Measurements from ENCODE around the gene SYT17.

Gene SYT17

GRCh38 chr16:19147126-19147525, 20.9 kb upstream of the SYT17 start:
- no peak for TF ChIP-seq EZH2phosphoT487 (IDR thresholded peaks at IDR 0.05; ENCODE audit: low read depth)
- TF ChIP-seq CTCF (IDR thresholded peaks at IDR 0.05; ENCODE audit: low read depth, low read length) = no peak
- Histone ChIP-seq H3K4me1 (ENCODE audit: low read length) (no peaks in the 10 kb centered on the region), H3K4me3 (ENCODE audit: low read length) (no peak overlapping the region), H3K9me3 (ENCODE audit: insufficient read depth, low read length) (no peaks in the 10 kb centered on the region), H3K79me2 (ENCODE audit: low read length) (no peaks in the 10 kb centered on the region), H3K36me3 (replicated peaks; ENCODE audit: low read depth, low read length) (no peaks in the 10 kb centered on the region), H4K20me1 (ENCODE audit: insufficient read depth, low read length) (no peaks in the 10 kb centered on the region), H3K4me2 (ENCODE audit: low read length) (no peak overlapping the region), H3K27ac (ENCODE audit: low read length) (no peak overlapping the region), H3K9ac (ENCODE audit: low read length) (no peak overlapping the region), H3K27me3 (ENCODE audit: low read depth, low read length) (peaks cover 20% of the 10 kb centered on the region), H2AFZ (ENCODE audit: low read depth, low read length) (no peak overlapping the region)

- H3K4me1 ChIP-seq (ENCODE audit: low read length) = no peaks in the 10 kb centered on the region
- H3K27me3 ChIP-seq (ENCODE audit: low read depth, low read length) = peaks cover 20% of the 10 kb centered on the region
- no peaks in the 10 kb centered on the region for H3K79me2 ChIP-seq (ENCODE audit: low read length)
- H3K4me3 ChIP-seq (ENCODE audit: low read length) = no peak overlapping the region
- no peak overlapping the region for H3K9ac ChIP-seq (ENCODE audit: low read length)
- H3K36me3 ChIP-seq (replicated peaks; ENCODE audit: low read depth, low read length) = no peaks in the 10 kb centered on the region
- TF ChIP-seq CTCF (IDR thresholded peaks at IDR 0.05; ENCODE audit: low read depth, low read length) = no peak
- no peak for TF ChIP-seq EZH2phosphoT487 (IDR thresholded peaks at IDR 0.05; ENCODE audit: low read depth)
- no peak overlapping the region for H3K27ac ChIP-seq (ENCODE audit: low read length)
- H4K20me1 ChIP-seq (ENCODE audit: insufficient read depth, low read length) = no peaks in the 10 kb centered on the region
- H3K9me3 ChIP-seq (ENCODE audit: insufficient read depth, low read length) = no peaks in the 10 kb centered on the region
- no peak overlapping the region for H2AFZ ChIP-seq (ENCODE audit: low read depth, low read length)
- H3K4me2 ChIP-seq (ENCODE audit: low read length) = no peak overlapping the region
Observed at GRCh38 chr16:19147627-19148026, 20.4 kb upstream of the SYT17 start.

- TF ChIP-seq CTCF (IDR thresholded peaks at IDR 0.05; ENCODE audit: low read depth, low read length) (no peak), EZH2phosphoT487 (IDR thresholded peaks at IDR 0.05; ENCODE audit: low read depth) (no peak)
- peaks cover 19% of the 10 kb centered on the region for H3K27me3 ChIP-seq (ENCODE audit: low read depth, low read length)
- H3K36me3 ChIP-seq (replicated peaks; ENCODE audit: low read depth, low read length) = no peaks in the 10 kb centered on the region
- no peak overlapping the region for H3K4me3 ChIP-seq (ENCODE audit: low read length)
- no peak overlapping the region for H3K9ac ChIP-seq (ENCODE audit: low read length)
- no peak overlapping the region for H2AFZ ChIP-seq (ENCODE audit: low read depth, low read length)
- no peak overlapping the region for H3K27ac ChIP-seq (ENCODE audit: low read length)
- H3K79me2 ChIP-seq (ENCODE audit: low read length) = no peaks in the 10 kb centered on the region
- H3K9me3 ChIP-seq (ENCODE audit: insufficient read depth, low read length) = no peaks in the 10 kb centered on the region
- no peaks in the 10 kb centered on the region for H3K4me1 ChIP-seq (ENCODE audit: low read length)
- H3K4me2 ChIP-seq (ENCODE audit: low read length) = no peak overlapping the region
- no peaks in the 10 kb centered on the region for H4K20me1 ChIP-seq (ENCODE audit: insufficient read depth, low read length)
Observed at GRCh38 chr16:19148189-19148588, 19.9 kb upstream of the SYT17 start.

- TF ChIP-seq CTCF (IDR thresholded peaks at IDR 0.05; ENCODE audit: low read depth, low read length) (no peak), EZH2phosphoT487 (IDR thresholded peaks at IDR 0.05; ENCODE audit: low read depth) (no peak)
- Histone ChIP-seq H3K27me3 (ENCODE audit: low read depth, low read length) (no peaks in the 10 kb centered on the region), H3K36me3 (replicated peaks; ENCODE audit: low read depth, low read length) (peaks cover 2% of the 10 kb centered on the region), H2AFZ (ENCODE audit: low read depth, low read length) (no peak overlapping the region), H3K4me1 (ENCODE audit: low read length) (peaks cover 6% of the 10 kb centered on the region; the same call in 1 of the 2 replicates), H3K4me3 (ENCODE audit: low read length) (no peak overlapping the region), H3K79me2 (ENCODE audit: low read length) (no peaks in the 10 kb centered on the region), H3K4me2 (ENCODE audit: low read length) (no peak overlapping the region), H3K9me3 (ENCODE audit: insufficient read depth, low read length) (peaks cover 3% of the 10 kb centered on the region; the same call in 1 of the 2 replicates), H3K9ac (ENCODE audit: low read length) (no peak overlapping the region), H4K20me1 (ENCODE audit: insufficient read depth, low read length) (no peaks in the 10 kb centered on the region), H3K27ac (ENCODE audit: low read length) (no peak overlapping the region)
Observed at GRCh38 chr16:19151310-19151709, 16.7 kb upstream of the SYT17 start.

Measured in OCI-LY3 (cell line).